M059J (cell line): ENCODE results near the gene XPNPEP1. TPM values are rescaled to one million over a fixed set of nuclear protein-coding genes. Genes with fewer than 3 reads are reported as not detected.
"Not testable (repeated sequence)": the region's sequence is repeated elsewhere in the genome, so short reads cannot be mapped to it uniquely, and the experiment has no call there.

Source experiments
- DNase-seq: peaks from one replicate; pipeline ENCODE4 v3.0.0-alpha.2; 2012; ENCODE audit warnings: low read depth
- total RNA-seq: library from RNA; depleted of rRNA; stranded (reverse); fragments of >200 nt; shearing (Covaris generic); gene quantifications from 2 replicates; pipeline ENCODE4 v1.2.3, GENCODE V29; 2014

Gene XPNPEP1
- total RNA-seq, 1 experiment from 2014 or later, result 93.5 TPM

- DNase-seq, result no peak
Measured at GRCh38 chr10:109924087-109924486, 776 bp upstream of the XPNPEP1 start.

- no peak for DNase-seq
Measured at GRCh38 chr10:109922358-109922975, 844 bp downstream of the XPNPEP1 start.

- no peak for DNase-seq
Measured at GRCh38 chr10:109920016-109920415, 3.3 kb downstream of the XPNPEP1 start.

- DNase-seq, result no peak
Measured at GRCh38 chr10:109919220-109919619, 4.1 kb downstream of the XPNPEP1 start.

- DNase-seq, result not testable (repeated sequence)
Measured at GRCh38 chr10:109918707-109919106, 4.6 kb downstream of the XPNPEP1 start.

GRCh38 chr10:109915566-109915965 is 7.7 kb downstream of the XPNPEP1 start:
- DNase-seq, result no peak

GRCh38 chr10:109914966-109915365 is 8.3 kb downstream of the XPNPEP1 start:
- DNase-seq, result peak; percentile 91

GRCh38 chr10:109913306-109913892 is 9.9 kb downstream of the XPNPEP1 start:
- DNase-seq, result no peak

GRCh38 chr10:109912335-109913281 is 10.7 kb downstream of the XPNPEP1 start:
- peak; percentile 62 for DNase-seq

GRCh38 chr10:109911903-109912302 is 11.4 kb downstream of the XPNPEP1 start:
- DNase-seq, result no peak

GRCh38 chr10:109906316-109906715 is 17.0 kb downstream of the XPNPEP1 start:
- no peak for DNase-seq

- no peak for DNase-seq
Measured at GRCh38 chr10:109904397-109904796, 18.9 kb downstream of the XPNPEP1 start.

GRCh38 chr10:109902992-109903947 is 20.0 kb downstream of the XPNPEP1 start:
- peak; percentile 58 for DNase-seq

- DNase-seq, result peak; percentile 84
Measured at GRCh38 chr10:109899356-109900331, 23.7 kb downstream of the XPNPEP1 start.

GRCh38 chr10:109898666-109899355 is 24.5 kb downstream of the XPNPEP1 start:
- DNase-seq, result peak; percentile 76

GRCh38 chr10:109898007-109898406 is 25.3 kb downstream of the XPNPEP1 start:
- no peak for DNase-seq

- DNase-seq, result no peak
Measured at GRCh38 chr10:109895848-109896247, 27.5 kb downstream of the XPNPEP1 start.

- DNase-seq, result peak; percentile 59
Measured at GRCh38 chr10:109895095-109895818, 28.1 kb downstream of the XPNPEP1 start.

GRCh38 chr10:109894516-109894915 is 28.8 kb downstream of the XPNPEP1 start:
- DNase-seq, result peak; percentile 30
